H54 (cell line): ENCODE data around the gene LSS.
"Not testable (repeated sequence)": the region's sequence is repeated elsewhere in the genome, so short reads cannot be mapped to it uniquely, and the experiment has no call there.

Experiments
- DNase-seq: peaks from one replicate; pipeline ENCODE4 v3.0.0; 2011; ENCODE audit warnings: low spot score, mixed read lengths; ENCODE audit not compliant: insufficient read length
- FAIRE-seq: peaks from 3 replicates; lab custom pipeline; 2011; peaks lifted over from hg19 to GRCh38; lab: Jason Lieb, UNC
- POLR2A ChIP-seq: IDR thresholded peaks from 2 replicates; pipeline ENCODE4 v1.6.1; 2011; ENCODE audit warnings: low read depth, mild to moderate bottlenecking, low read length

The LSS gene

GRCh38 chr21:46254208-46254975 lies 25.8 kb upstream of the LSS start:
- TF ChIP-seq POLR2A, result no peak
- DNase-seq (no peak), FAIRE-seq (no peak)

- no peak for FAIRE-seq
These were observed 25.1 kb upstream of the LSS start for GRCh38 chr21:46253610-46254124.

GRCh38 chr21:46252840-46253239 lies 24.3 kb upstream of the LSS start:
- no peak for FAIRE-seq
- TF ChIP-seq POLR2A, result no peak
- no peak for DNase-seq

More at GRCh38 chr21:46253610-46254124, 25.1 kb upstream of the LSS start:
- DNase-seq, result no peak
- TF ChIP-seq POLR2A, result no peak

- no peak for FAIRE-seq
- DNase-seq, result no peak
- TF ChIP-seq POLR2A, result no peak
These were observed 21.7 kb upstream of the LSS start for GRCh38 chr21:46250146-46250725.

- TF ChIP-seq POLR2A, result no peak
- FAIRE-seq, result no peak
These were observed 20.3 kb upstream of the LSS start for GRCh38 chr21:46248827-46249226.

GRCh38 chr21:46248422-46248782 lies 19.8 kb upstream of the LSS start:
- DNase-seq (no peak), FAIRE-seq (no peak)
- TF ChIP-seq POLR2A, result no peak

More at GRCh38 chr21:46248827-46249226, 20.3 kb upstream of the LSS start:
- DNase-seq, result no peak

- TF ChIP-seq POLR2A, result no peak
- FAIRE-seq (no peak), DNase-seq (no peak)
These were observed 19.3 kb upstream of the LSS start for GRCh38 chr21:46247699-46248421.

GRCh38 chr21:46246345-46246744 lies 17.8 kb upstream of the LSS start:
- DNase-seq, result no peak
- no peak for TF ChIP-seq POLR2A
- no peak for FAIRE-seq

GRCh38 chr21:46245213-46245915 lies 16.8 kb upstream of the LSS start:
- no peak for FAIRE-seq
- TF ChIP-seq POLR2A, result no peak
- no peak for DNase-seq

GRCh38 chr21:46244602-46245001 lies 16.0 kb upstream of the LSS start:
- no peak for DNase-seq
- no peak for TF ChIP-seq POLR2A
- FAIRE-seq, result no peak

- no peak for FAIRE-seq
- DNase-seq, result no peak
- TF ChIP-seq POLR2A, result no peak
These were observed 15.4 kb upstream of the LSS start for GRCh38 chr21:46243960-46244361.

- DNase-seq (no peak), FAIRE-seq (no peak)
- TF ChIP-seq POLR2A, result no peak
These were observed 14.8 kb upstream of the LSS start for GRCh38 chr21:46243325-46243724.

- not testable (repeated sequence) for FAIRE-seq, DNase-seq
These were observed 13.0 kb upstream of the LSS start for GRCh38 chr21:46241577-46241976.
